ENCODE data around the gene RSU1.
"Not testable (repeated sequence)": the region's sequence is repeated elsewhere in the genome, so short reads cannot be mapped to it uniquely, and the experiment has no call there.

The RSU1 gene

DNA sequence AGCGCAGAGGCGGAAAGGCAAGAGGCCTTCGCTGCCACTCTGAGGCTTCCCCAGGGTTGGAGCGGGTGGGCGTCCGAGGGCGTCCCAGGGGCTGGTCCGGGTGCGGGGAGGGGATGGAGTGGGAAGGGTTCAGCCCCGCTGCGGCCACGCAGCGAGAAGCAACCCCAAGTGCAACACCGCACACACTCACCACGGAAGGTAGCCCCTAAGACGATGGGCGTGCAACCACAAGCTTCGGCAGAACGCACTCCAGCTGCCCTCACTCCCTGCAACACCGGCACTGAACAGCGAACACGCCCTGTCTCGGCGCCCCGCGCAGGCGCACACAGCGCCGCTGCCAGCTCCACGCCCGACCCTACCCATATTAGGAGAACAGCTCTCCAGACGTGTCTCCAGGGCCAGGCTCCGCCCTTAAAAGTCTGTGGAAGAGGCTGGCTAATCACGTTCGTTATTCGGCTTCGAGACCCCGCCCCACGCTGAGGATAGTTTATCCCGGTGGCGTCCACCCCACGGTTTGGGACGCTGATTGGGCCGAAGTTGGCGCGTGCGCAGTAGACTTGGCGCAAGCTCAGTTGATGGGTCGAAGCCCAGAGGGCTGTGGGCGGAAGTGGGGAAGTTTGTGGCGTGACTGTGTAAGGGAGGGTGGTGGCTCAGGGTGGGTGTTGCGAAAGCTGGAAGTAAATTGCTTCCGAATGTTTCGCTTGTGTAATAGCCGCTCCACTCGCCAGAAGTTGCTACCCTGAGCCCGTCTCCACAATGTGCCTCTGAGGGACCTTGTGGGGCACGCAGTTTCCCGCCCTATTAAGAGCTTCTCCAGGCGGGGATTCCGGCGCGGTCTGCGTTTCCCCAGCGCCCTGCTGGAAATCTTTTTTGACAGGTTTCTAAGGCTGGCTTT is at the start of gene RSU1:
Gene RSU1 (minus strand): TSS at position 300 of the 895 bp plus-strand sequence. CDS start 343 bp downstream, outside the sequence.
- peak; percentile 99 for DNase-seq (ENCODE audit: low read depth)

DNA sequence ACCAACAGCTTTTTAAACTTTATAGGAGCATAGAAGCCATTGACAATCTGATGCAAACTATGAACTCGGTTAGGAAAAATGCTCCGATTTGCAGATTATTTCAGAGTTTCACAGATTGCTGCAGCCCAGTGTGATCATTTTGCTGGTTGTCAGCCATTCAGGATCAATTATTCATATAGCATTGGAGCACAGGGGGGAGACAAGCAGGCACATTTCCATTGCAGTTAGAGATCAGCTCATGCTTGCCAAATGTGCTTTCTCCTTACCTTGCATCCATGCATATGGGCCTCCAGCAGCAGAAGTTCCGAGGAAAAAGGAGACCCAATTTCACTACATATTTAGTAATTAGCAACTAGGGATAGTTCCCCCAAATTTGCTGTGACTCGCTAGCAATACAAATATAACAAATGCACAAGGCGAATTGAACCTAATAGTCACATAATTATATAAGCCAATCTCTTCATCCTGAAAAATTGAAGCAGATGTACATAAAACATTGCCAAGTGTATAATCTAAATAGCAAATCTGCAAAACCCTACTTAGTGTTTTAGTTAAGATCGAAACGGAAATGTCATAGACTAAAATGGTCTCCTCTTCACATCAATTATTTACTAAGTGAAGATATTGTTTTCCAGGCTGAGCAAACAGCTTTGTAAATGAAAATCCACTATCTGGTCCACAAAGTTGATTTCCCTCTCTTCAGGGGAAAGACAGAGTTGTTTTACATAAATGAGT is 49.5 kb upstream of the RSU1 start:
- DNase-seq (ENCODE audit: low read depth): no peak

DNA sequence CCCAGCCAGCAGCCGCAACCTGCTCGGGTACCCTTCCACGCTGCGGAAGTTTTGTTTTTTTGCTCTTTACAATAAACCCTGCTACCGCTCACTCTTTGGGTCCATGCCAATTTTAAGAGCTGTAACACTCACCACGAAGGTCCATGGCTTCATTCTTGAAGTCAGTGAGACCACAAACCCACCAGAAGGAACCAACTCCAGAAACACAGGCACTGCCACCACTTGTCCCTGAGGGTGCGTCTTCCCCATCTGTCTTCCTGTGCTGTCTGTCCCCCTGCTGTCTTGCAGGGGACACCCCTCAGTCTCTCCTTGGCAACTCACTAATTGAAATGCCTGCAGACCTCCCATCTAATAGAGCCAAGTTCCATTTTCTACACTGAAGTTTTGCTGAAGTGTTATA is 48.5 kb upstream of the RSU1 start:
- no peak for DNase-seq (ENCODE audit: low read depth)

DNA sequence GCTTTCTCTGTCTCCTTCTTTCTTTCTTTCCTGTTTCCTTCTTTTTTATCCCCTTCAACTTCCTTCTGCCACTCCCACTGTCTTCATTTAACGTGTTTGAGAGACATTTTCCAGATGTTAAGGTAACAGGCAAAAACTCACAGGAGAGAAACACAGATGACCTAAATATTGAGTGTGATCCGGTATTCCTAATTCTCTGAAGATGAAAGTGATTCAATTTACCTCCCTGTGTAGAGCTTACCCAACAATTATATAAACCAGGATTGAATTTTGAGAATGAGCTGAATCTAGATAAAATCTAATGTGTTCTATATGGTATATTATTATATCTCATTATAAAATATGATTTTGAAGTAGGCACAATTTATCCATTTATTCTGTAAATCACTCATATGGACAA is 46.5 kb upstream of the RSU1 start:
- DNase-seq (ENCODE audit: low read depth): no peak

DNA sequence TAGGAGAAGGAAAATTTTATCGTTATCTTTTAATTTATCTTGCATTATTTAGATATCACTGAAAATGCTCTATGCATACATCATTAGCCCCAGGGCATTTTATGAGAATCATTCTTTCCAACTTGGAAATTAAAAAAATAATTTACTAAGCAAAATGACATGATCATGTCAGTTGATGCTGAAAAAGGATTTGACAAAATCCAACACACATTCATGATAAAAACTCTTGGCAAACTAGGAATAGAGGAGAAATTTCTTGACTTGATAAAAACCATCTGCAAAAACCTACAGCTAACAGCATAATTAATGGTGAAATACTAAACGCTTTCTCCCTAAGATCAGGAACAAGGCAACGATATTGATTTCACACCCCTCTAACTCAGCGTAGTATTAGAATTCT is 40.2 kb upstream of the RSU1 start:
- no peak for DNase-seq (ENCODE audit: low read depth)

DNA sequence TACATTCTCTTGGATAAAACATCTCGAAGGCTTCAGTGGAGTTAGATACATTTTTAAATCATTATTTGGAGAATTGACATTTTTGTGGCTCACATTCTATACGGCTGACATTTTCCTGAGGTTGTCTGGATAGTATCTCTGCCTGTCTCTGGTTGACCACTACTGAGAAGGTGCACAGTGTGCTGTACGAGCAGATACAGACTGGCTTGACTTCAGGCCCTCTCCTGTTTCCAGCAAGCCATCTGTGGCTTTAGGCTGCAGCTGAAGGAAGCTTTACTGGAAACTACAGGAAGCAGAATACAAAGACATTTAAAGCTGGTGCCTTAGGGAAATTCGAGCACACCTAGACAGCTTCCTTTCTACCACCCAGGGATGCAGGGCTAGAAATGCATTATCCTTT is 39.3 kb upstream of the RSU1 start:
- no peak for DNase-seq (ENCODE audit: low read depth)

DNA sequence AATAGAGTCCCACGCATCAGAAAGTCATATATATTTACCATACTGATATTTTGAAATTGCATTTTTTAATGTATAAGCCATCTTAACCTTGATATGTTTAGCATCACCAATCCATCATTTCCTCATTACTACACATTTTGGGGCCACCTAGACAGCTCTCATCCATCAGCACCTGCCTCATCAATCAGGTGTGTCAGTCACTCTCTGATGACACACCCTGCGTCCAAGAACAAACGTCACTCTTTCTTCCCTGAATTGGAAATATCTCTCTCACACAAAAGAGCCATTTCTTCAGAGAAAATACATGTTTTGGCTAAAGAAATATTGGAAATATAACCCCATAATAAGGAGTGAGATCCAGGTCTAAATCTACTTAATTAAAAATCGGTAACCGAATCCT is 38.9 kb upstream of the RSU1 start:
- DNase-seq (ENCODE audit: low read depth): no peak

DNA sequence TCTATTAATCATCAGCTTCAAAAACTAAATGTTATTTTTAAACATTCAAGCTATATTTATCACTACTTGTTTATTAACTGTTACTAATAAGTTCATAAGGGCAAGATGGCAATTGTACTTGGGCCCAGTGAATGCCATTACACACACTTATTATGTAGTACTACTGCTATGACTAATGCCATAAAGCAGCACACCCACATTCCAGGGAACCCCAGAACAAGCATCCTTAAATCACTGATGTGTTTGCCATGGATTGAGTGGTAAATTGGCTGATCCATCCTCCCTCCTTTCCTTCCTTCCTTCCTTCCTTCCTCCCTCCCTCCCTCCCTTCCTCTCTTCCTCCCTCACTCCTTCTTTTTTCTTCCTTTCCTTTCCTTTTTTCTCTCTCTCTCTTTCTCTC is 37.4 kb upstream of the RSU1 start:
- DNase-seq (ENCODE audit: low read depth): no peak

DNA sequence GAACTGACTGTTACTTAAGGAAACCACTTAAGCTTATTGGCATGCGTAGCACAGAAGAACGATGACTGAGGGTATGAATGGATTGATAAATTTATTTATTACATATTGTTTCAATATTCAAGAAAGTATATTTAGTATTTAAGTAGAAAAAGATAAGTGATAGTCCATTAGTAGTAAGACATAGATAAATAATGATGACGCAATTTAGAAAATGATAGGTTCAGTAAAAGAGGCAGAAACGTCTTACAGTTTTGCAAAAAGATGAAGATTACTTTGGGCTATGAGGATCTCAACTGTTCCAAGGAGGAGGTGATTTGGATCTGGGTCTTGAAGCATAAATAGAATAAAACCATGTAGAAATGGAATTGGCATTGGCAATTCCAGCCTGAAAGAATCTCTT is 36.6 kb upstream of the RSU1 start:
- no peak for DNase-seq (ENCODE audit: low read depth)

DNA sequence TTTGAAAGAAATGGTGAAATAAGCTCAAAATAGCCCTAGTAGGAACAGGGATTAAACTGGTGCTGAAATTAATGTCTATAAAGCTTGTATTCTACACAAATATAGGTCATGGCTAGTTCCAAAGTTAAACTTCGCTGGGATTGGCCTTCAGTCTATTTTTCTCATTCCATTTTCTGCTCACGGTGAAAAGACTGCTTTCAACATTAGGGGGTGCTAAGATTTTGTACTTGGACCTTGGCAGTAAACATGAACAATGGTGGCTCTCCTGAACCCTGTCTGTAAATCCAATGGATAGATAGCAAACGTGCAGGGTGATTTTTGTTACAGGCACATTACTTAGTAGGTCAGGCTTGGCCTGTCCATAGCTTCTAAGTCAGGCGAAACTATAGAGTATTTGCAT is 36.0 kb upstream of the RSU1 start:
- DNase-seq (ENCODE audit: low read depth): no peak

DNA sequence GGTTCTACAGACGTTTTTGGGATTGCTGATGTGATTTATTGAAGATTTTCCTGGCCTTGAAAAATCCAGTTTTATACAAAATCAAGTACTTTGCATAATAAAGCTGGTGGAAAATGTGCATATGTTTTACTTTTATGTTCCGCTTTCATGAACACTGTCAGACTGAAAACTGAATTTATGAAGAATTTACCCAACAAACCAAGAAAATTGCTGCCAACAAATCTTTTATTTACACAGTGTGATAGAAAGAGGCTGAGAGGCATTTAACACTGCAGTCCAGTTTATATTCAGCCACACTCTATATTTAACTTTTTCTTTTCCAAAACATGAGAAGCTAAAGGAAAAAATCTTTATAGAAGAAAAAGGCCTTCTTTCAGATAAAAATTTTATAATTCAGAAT is 35.4 kb upstream of the RSU1 start:
- DNase-seq (ENCODE audit: low read depth): no peak

DNA sequence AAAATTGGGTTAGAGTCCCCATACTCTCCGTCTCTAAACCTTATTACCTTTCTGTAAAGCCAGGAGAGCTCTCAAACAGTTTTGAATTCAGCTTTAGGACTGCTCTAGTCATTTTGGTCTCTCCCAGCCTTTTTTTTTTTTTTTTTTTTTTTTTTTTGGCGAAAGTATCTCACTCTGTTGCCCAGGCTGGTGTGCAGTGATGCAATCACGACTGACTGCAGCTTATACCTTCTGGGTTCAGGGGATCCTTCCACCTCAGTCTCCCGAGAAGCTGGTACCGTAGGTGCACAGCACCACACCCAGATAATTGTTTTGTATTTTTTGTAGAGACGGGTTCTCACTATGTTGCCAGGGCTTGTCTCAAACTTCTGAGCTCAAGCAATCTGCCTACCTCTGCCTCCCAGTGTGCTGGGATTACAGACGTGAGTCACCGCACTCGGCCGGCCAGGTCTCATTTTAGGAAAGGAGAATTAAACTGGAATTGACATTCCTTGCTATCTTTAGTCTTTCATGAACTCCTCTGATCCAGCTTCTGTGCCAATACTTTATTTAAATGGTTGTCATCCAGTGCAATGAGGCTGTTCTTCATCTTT is 31.4 kb upstream of the RSU1 start:
- DNase-seq (ENCODE audit: low read depth): no peak

DNA sequence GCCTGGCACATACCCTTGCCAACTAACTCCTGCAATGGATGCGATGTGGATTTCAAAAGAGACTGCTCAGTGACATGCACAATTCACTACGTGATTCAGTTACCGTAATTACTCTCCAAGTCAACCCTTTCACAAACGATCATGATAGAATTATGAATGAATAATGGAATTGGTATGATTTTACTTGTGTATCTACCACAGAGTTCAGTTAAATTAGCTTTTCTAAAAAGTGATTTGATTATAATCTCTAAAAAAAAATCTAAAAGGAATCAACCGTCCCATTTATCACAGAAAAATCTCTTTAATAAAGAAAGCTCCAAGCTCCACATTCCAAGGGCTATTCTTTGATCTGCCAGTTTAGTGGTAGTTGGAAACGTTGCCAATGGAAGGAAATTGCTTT is 30.4 kb upstream of the RSU1 start:
- no peak for DNase-seq (ENCODE audit: low read depth)

DNA sequence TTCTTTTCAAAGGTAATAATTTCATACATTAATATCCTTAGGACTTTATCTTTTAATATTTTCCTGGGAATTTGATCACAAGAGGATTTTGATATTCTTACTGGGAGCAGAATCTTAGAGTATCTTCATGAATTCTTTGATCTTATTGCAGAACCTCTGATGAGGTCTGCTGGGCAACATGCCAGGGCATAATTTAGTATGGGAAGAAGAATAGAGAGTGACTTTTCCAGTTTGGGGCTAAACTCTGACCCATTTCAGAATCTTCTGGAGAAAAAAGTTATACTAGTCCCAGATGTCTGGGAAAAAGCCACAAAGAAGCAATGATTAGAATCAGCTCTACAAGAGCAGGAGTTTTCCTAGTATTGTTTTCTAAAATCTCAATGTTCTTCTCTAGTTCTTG is 28.0 kb upstream of the RSU1 start:
- no peak for DNase-seq (ENCODE audit: low read depth)

DNA sequence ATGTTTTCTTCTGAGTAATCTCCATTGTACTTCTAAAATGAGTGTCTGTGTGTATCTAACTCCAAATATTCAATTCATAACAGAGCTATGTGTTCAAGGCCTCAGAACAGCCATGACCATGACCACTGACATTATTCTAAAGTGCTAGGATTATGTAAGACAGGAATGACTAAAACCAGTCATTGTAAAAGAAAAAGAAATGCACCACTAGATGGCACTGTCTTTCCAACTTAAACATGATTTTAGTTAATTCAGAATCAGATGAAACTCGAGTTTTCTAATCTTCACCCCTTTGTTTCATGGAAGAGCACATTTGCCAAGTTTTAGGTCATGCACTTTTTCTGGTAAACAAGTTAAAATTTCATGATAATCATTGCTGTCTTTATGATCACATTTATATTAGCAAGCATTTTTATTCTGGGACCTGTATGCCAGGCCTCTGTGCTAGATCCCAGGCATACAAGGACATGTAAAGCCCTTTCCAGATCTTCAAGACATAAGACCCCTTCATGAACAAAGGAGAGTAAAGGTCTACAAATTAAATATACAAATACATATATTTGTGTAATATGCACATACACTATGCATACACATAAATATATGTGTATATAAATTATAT is 26.1 kb upstream of the RSU1 start:
- no peak for DNase-seq (ENCODE audit: low read depth)

DNA sequence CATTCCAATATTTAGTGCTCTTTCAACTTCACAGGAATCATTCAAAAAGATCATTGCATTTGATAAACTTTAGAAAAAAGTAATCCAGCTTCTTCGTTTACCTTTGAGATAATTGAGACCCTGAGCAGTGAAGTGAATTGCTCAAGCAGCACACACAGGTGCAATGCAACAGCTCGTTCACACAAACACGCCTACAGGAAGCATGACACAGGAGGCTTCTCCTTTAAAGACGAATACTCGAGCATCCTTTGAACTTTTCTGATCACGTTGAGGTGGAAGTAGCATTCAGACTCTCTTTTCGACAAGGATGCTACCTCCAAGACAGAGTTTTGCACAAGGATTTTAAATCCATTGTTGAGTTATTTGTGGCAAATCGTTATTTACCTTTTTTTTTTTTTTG is 18.0 kb upstream of the RSU1 start:
- DNase-seq (ENCODE audit: low read depth): no peak

DNA sequence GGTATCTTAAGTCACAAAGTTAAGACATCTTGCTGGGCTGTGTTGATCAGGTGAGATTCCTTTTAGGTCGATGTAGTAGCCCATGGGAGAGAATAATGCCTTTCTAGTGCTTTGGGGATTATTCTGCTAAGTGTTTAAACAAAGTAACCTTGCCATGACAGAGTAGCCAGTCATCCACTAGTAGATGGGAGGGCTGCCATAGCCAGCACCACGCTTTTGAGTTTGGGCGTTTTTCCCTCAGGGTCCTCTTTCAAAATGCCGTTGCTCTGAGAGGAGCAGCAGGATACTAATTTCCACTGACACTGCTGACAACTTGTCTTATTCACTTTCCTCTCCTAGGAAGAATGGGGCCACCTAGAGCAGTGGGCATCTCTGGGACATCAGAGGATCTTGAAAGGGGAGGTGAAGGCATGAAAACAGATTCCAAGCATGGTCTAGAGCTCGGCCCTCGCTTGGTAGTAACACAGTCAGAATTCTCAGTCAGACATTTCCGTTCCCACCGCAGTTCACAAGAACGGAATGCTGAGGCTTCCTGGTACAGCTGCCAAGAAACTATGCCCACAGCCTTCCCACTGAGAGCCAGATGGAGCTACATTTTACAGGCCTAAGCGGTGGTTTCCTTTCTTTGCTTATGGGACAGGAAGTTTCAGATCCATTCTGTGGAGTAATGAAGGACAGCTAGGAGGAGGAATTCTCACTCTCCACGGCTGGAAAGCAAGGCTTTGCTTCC is 15.3 kb upstream of the RSU1 start:
- DNase-seq (ENCODE audit: low read depth): no peak

DNA sequence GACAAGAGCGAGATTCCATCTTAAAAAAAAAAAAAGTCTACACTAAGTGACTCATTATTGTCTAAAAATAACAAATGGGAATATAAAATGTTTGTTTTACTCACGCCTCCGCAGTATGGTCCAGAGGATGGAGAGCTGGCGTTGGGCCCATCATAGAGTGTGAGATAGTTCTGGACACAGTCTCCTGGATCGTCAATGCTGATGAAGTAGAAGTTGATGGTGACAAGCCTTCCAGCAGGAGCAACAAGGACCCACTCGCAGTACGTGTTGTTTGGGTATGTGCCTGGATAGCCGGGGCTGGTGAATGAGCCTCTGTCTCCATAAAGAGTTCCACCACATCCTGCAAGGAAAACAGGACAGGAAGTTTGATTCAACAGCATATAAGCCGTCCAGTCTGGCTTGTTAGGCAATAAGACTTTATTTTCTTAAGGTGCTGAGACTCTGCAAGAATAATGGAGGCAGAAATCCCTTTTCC is 11.5 kb upstream of the RSU1 start:
- DNase-seq (ENCODE audit: low read depth): no peak

DNA sequence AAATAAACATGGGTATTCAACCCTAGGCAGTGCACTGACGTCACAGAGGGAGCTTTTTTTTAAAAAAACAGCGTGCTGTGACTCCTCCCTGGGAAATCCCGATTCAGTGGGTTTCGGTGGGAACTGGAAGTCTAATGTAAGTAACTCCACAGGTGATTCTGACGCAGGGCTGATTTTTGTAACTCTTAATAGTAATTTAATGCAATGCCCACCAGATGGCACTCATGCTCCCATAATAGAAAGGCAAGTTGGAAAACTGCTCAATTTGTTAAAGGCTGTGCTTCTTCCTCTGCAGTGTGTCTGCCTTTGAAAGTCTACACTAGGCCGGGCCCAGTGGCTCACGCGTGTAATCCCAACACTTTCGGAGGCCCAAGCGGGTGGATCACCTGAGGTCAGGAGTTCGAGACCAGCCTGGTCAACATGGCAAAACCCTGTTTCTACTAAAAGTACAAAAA is 10.9 kb upstream of the RSU1 start:
- DNase-seq (ENCODE audit: low read depth): peak; percentile 21

DNA sequence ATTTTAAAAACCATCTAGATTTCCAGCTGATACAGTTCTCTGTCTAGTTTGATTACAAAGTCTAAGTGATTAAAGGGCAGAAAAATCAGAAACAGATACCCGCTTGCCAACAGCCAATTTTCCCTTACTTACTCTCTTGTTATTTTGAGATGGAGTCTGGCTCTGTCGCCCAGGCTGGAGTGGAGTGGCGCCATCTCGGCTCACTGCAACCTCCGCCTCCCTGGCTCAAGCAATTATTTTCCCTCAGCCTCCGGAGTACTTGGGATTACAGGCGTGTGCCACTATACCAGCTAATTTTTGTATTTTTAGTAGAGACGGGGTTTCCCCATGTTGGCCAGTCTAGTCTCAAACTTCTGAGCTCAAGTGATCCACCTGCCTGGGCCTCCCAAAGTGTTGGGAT is 10.2 kb upstream of the RSU1 start:
- not testable (repeated sequence) for DNase-seq (ENCODE audit: low read depth)

DNA sequence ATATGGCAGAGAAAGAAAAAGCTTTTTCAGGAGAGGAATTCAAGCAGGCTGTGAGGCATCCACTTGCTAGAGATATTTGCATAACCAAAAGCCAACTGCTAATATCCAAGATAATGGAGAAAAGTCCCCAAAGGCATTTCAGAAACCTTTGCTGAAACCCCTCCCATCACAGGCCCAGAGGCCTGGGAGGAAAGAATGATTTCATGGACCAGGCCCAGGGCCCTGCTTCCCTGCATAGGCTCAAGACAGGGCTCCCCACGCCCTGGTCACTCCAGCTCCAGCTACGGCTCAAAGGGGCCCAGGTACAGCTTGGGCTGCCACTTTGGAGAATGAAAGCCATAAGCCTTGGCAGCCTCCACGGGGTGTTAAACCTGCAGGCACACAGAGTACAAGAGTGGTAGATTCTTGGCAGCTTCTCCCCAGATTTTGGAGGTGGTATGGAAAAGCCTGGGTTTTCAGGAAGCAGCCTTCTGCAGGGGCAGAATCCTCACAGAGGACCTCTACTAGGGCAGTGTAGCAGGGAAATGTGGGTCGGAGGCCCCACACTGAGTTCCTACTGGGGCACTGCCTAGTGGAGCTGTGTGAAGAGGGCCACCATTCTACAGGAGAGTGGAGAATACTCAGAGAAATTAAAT is 5.6 kb upstream of the RSU1 start:
- no peak for DNase-seq (ENCODE audit: low read depth)
